ENCODE results near the gene PDE4D.

GRCh38 chr5:59152701-59153245, 740.8 kb downstream of the PDE4D start:
- no peak for TF ChIP-seq CTCF (IDR thresholded peaks at IDR 0.05)
- TF ChIP-seq EZH2 (IDR thresholded peaks at IDR 0.05): no peak

Measured in neural progenitor cell (in vitro differentiated cells).